Activated naive CD4-positive, alpha-beta T cell treated with anti-CD3 and anti-CD28 coated beads, Interleukin-2, amount 50 U/mL, for 16 hours (primary cell): ENCODE data around the gene GOLT1A.

Experiments used
- DNase-seq: peaks from one replicate; pipeline ENCODE4 v3.0.0-alpha.2; 2020

The GOLT1A gene, protein sequence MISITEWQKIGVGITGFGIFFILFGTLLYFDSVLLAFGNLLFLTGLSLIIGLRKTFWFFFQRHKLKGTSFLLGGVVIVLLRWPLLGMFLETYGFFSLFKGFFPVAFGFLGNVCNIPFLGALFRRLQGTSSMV

DNA sequence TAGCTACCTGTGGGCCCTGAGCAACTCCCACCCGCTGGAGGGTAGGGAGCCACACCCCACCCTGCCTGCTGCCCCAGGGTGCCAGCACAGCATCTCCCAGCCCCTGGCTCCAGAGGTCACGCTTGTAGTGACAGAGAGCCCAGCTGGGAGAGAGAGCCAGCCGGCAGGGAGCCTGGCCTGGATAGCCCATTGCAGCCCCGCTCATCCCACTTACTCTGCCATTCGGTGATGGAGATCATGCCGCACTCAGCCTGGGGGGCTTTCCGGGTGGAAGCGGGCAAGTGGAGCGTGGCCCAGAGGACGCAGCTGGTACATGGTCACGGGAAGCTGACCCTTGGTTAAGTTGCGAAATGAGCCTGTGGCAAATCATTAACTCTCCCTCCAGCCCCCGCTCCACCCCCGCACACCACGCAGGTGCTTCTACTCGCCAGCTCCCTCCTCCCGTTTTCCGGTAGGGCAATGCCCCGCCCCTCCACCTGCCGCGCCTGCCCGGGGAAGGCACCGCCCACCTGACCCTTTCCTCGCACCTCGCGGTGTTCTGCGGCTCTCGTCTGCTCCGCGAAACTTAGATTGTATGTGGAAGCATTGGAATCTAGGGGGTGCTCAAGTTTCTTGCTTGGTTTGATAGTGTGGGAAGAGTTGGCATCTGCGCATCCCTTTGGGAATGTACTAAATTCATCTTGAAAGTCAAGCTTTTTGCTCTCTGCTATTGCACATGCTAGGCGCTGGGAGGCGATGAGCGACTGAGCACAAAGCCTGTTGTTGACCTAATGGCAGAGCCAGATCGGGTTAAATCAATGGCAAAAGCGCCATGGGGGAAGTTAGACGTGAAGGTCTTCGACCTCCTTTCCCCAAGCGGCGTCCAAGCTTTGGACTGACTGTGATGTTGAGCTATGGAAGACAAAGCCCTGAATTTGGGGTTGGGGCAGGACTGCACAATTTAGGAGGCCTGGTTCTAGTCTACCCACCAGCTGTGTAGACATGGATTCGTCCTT lies at the start of gene GOLT1A:
Gene GOLT1A, minus strand, starts transcription at position 321 of the 995 bp plus-strand sequence. Its CDS starts 82 bp downstream, at position 239.
- peak; percentile 58 for DNase-seq

DNA sequence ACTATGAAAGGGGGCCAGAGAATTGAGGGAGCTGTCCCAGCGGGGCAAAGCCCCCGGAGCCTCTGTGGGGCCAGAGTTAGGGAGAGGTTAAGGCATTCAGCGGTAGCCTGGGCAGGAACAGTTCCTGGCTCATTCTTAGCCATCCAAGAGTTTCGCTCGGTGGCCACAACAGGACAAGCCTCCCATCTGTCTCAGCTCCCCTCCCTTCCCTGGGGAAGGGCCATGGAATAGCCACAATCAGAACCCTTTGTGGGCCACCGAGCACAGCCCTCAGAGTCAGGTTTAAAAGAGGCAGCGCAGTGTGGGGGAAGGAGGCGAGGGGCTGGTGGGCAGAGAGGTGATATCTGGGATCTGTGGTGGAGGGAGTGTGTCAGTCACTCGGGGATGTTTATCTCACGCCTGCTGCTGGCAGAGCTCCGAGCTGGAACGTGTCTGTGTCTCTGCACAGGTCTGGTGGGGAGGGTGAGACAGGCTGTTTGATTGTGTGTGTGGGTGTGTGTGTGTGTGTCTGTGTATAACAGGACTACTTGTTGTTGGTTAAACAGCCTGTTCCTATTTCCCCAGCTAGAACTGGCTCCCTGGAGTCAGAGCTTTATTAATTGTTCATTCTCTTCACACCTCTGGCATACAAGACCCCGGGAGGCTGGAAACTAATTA lies 49.6 kb upstream of the GOLT1A start:
- no peak for DNase-seq

DNA sequence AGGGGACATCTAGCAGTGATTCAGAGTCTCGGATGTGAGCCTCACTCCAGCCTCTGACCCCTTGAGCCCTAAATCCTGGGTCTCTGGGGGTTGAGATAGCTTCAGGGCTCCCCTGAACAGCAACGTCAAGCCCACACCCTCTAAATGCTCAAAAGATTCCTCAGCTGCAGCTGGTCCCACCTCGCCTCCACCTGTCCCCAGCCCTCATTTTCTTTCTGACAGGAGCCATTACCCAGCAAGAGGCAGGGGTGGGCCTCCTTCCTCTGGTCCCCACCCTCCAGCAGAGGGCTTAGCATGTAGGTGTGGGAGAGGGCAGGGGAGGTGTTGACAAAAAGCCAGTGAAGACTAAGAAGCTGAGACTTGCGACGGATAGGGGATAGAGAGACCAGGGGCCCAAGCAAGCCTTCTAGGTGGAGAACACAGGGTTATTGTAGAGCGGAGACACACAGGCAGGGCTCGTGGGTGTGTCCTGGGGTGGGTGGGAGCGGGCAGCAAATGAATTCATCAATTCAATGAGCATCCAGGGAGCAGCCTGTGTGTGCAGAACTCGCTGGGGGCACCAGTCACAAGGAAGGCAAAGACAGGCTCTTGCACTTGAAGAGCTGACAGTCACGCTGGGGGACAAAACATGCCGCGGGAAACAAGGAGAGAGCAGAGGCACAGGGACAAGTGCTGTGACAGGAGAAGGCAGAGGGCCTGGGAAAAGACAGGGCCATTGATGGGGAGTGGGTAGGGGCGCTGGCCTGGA lies 48.9 kb upstream of the GOLT1A start:
- DNase-seq, result no peak

DNA sequence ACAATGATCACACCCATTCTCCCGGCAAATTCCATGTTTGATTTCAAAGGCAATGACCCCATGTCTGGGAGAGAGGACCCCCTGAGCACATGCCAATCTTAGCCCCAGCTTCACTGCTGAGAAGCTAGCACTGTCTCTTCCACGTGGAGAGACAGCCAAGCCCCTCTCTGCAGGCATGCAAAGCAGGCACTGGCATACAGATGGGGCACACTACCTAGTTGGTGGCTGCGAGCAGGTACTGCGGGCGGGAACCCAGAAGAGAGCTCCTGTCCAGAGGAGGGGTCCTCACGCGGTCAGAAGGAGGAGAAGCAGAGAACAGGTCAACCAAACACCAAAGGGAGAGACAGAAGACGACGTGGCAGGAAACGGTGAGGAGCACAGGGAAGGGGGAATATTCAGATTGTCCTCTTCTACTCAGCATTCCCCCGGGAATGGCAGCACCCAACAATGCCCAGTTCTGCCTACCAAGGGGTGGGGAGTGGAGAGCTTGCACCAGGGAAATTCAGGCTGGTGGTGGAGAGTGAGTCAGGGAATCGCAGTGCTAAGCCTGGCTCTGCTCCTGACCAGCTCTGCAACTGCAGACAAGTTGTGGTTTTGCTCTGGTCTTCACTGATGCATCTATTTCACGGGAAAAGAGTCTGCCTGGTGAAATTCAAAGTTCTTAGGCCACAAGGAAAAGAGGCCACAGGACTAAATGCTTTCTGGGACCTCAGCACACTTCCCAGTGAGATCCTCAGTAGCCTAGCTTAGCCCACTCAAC lies 48.1 kb upstream of the GOLT1A start:
- no peak for DNase-seq

DNA sequence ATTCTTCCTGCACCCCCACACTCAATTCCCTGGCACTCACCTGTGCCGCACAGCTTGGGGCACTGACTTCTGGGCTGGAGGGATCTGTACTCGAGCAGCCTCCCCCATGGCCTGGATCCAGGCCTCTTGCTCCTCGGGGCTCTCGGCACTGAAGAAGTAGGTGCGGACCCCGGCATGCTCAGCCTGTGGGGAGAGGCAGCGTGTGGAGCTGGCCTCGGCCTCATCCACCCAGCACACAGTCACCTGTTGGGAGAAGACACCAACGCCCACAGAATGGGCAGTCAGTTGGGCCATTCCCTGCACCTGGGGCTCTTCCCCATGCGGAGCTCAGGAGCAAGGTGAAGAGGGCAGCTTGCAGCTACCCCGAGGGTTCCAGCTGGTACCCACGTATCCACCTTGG lies 47.5 kb upstream of the GOLT1A start:
- no peak for DNase-seq

DNA sequence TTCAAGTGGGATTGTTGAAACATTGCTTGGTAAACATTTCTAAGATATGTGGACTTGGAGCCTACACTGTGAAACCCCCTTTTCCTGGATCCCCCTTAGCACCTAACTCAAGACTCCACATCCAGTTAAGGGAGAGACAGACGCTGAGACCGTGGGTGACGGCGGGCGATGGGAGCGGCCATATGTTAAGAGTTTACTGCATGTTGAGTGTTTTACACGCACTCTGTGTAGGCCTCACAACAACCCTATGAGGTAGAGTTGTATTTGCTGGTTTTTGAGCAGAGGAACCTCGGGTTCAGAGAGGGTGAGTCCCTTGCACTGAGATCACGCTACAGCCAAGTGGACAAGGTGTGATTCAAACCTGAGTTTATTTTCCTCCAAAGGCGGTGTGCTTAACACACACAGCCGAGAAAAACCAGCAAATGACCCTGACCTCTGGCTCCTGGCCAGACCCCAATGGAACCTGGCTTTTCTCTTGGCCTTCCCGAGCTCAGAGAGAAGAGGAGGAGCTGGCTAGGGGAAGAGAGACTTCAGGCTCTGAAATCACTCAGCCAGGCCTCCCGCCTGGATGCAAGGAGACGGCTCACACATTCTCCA lies 46.9 kb upstream of the GOLT1A start:
- DNase-seq, result no peak

DNA sequence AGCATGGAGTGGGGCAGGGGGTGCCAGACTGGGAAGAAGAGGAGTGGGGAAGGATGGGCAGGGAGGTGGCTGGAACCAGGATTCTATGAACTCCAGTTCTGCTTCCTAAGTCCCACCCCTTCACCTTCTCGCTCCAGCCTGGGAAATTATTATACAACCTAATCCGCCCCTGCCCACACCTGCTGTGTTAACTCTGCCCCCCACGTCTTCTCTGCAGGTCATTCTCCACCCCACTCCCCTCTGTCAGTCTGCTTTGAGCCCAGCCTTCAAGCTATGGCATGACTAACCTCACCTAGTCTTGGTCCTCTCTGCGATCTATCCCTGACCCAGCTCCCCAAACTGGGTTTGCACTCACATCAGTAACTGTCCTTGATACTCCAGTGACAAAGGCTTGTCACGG lies 46.0 kb upstream of the GOLT1A start:
- DNase-seq, result no peak

DNA sequence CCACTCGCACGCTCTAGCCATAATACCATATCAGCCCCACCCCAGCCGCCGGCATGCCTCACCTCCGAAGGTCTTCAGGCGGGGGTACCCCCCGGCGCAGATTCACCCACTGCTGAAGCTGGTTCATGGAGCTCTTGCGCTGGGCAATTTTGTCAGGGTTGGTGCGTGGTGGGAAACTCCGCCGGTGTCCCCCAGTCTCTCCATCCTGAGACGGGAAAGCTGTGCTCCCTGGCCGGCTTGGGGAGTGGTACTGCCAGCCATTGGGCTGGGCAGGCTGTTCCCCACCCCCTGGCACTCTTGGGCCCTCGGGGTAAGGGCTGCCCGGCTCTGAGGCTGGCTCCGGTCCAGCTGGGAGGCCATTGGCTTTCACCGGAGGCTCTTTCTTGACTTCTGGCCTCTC lies 45.4 kb upstream of the GOLT1A start:
- no peak for DNase-seq

DNA sequence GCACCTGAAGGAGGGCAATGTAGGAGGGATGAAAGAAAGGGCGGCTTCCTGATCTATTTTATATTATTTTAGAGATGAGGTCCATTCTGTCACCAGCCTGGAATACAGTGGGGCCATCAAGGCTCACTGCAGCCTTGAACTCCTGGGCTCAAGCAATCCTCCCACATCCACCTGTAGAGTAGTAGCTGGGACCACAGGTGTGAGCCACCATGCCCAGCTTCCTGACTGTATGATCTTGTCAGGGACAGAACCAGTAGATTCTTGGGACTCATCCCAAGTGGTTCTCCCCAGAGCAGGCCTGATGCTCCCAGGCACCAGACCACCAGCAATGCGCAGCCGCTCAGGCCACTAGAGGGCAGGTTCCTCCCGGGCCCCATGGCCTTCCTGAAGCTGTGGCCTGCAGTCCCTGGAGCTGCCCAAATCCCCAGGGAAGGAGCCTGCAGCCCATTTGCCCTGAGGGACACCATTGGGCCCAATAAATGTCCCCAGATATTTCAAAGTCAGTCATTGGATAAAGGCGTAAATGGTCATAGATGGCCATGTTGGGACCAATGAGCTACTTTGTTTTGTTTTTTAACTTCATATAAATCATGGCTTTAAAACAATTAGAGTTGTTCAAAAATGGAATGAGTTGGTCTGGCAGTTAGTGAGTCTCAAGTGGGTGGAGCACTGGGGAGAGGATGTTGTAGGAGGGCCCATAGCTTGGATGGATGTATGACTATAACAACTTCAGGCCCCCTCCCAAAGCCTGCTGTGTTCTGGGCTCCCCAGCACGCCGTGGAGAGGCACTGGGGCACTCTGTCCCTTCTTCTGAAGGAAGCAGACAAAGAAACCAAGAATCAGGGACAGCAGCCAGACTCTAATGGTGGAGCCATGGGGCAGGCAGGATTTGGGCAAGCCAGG lies 44.7 kb upstream of the GOLT1A start:
- peak; percentile 16 for DNase-seq

DNA sequence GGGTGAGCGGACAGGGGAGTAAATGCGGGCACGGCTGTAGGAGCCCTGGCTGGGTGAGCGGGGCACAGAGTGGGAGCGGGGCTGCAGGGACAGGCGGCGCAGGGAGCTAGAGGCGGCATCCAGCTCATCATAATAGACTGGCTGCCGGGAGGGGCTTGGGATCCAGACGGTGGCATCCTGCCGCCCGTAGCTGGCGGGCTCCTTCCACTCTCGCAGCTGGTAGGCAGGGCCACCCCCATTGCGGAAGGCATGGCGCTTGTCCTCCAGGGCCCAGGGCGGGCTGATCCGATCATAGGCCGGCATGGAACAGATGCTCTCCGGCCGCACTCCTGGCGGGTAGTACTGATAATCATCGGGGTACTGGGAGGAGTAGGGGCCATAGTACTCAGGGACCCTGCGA lies 43.7 kb upstream of the GOLT1A start:
- no peak for DNase-seq

DNA sequence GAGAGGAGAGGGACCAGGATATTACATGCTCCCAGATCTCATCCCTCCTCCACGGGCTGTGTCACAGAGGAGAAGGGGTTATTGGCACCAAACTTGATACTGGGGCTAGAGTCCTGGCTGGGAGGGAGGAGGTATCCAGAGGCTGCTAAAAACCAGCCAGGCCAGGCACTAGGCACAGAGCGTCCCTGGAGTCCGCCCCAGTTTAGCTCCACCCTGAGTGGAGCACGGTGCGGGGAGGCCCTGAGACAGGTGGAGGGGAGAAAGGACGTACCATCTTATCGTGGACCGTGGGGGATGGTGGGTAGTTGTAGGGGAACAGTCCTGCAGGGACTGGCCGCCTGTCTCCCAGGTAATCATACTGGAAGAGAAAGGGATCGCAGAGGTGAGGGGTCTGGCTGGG lies 42.7 kb upstream of the GOLT1A start:
- DNase-seq, result no peak

DNA sequence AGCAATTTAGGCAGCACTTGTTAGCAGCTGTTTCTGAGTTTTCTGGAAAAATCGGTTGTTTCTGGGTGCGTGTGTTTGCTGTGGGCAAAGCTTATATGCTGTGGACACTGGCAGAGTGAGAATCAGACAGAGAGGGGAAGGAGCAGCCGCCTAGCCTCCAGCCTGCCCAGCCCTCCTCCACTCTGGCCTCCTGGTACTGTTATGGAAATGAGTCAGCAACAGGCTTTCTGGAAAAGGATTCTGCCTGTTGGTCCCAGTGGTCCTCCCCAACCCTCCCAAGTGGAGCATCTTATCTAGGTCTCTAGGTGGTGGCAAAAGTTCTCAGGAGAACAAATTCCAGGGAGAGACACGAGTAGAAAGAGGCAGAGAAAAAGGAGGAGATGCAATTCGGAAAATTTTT lies 42.2 kb upstream of the GOLT1A start:
- DNase-seq, result no peak

DNA sequence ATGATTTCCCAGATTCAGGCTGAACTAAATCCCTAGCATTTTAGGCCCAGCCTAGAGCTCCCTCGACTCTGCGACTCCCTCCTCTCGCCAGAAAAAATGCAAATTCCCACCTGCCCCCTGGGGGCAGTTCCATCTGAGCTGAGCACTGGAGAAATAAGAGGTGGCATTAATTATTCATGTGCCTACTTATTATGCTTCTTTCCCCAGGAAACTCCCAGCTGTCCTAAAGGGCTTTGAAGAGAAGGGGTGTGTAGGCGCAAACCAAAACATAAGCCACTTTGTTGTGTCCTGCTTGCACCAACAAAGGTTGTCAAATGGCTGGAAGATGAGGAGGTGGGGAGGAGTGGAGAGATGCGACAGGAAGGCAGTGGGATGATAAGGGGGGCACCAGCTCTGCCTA lies 41.4 kb upstream of the GOLT1A start:
- DNase-seq, result no peak

DNA sequence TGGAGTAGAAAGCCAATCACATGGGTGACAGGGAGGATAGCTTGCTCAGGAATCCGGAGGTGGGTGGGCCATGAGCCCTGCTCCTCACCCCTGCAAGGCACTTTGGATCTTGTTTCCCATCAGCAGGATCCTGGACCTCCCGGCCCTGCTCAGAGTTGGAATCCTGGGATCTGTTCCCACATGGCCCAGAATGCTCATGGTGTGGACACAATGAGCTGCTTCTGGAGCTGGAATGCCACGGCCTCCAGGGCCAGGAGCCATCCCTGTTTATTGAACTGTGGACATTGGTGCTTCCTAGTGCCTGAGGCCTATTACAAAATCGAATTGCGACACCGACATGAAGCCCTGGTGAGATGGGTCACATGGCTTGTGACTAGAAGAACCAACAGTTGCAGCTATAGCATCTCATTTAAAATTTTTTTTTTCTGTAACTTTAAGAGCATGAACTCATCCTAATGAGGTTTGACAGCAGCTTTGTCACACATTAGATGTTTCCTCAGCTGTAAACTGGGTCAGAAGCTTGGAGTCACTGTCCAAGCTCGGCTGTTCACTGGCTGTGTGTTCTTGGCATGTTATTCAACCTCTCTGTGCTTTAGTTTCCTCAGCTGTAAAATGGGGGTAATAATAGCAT lies 40.4 kb upstream of the GOLT1A start:
- DNase-seq, result no peak

DNA sequence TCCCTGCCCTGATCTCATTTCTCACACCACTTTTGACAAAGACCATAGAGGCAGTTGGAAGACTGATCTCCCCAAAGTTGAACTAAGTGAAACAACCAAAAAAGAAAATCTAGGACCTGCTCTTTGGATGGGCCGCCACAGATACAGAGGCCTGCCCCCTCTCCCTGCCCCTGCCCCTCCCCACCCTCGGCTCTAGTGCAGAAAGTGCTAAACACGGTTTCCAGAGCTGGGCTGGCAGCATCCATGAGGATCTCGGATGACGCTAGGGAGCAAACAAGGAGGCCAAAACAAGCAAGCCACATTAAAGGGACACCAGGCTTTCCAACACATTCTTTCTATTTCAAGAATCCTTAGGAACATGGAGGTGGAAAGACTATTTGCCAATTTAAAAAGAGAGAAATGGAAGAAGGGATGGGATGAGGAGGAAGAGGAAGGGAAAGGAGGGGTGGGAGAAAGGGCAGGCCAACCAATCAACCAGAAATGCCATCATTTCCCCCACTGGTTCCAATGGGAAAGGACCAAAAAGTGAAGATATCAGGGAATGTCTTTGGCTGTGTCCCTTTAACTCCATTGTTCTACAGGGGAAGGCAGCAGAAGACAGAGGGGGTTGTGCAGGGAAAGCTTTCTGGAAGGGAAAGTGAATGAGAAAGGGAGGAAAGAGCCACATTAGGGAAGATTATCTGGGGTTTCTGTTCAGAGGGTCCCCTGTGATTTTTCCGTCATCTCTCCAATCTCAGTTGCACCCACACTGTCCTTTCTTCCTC lies 38.3 kb upstream of the GOLT1A start:
- DNase-seq, result no peak

DNA sequence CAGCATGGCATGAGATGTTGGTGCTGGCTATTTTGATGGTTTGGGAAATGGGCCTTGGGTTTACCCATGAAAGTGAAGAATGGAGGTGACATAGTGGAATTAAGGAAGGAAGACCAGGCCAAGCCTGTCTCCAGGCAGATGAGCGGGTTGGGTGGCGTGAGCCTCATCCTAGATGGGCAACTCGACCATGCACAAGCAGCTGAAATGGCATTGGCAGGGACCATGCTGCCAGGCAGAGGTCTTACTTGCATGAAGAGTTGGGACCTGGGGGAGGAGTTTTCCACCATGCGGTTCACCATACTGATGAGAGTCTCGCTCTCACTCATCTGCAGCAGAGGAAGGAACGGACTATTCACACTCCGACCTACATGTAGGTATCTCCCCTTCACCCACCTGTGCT lies 37.5 kb upstream of the GOLT1A start:
- DNase-seq, result no peak

DNA sequence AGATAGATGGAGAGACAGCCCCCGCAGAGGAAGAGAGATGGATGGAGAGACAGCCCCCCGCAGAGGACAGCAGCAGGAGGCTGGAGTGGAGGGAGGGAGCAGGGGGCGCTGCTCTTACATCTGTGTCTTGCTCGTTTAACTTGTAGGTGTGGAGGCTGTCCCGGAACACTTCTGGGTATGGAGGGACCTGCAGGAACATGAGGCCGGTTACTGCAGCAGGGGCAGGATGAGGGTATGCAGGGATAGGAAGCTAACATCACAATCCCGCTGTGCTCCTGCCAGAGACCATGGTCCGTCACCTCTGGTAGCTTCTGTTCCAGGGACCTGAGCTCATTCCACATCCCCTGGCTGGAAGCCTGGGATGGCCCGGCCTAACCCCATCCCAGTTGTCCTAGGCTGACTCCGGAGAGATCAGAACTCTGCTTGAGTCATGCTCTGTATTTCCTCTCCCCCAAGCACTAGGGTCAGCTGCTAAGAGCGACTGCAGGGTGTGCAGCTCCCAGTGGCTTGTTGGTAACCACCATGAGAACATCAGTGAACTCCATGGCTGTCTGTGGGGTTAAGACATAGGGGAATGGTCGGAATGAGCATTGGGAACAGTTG lies 36.7 kb upstream of the GOLT1A start:
- DNase-seq, result no peak

DNA sequence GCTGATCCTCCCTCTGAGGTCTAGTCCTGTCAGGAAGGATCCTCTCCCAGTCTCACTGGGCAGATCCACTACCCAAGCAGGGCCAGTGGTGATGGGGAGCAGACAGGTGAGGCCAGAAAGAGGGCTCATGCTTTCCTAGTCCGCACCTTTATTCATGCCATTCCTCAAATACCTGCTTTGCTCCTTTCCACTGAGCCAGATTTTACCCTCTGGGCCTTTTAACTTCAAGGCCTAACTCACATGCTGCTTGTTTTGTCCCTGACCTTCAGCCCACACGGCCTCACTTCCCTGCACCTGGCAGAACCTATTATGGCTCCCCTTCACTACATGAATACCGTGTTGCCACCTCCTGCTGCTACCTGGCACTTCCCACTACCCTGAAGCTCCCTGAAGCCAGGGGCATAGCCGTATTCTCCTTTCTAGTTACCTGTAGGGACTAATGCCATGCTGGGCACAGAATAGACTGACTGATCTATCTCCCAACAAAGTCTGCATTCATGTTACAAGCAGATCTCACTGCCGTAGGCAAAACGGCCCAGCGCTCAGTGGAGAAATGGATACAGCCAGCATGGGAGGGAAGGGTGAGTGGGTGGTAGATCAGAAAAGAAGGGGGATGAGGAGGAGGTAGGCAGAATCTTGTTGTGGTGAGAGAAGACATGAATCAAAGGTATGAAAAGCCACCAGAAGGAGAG lies 36.1 kb upstream of the GOLT1A start:
- no peak for DNase-seq

DNA sequence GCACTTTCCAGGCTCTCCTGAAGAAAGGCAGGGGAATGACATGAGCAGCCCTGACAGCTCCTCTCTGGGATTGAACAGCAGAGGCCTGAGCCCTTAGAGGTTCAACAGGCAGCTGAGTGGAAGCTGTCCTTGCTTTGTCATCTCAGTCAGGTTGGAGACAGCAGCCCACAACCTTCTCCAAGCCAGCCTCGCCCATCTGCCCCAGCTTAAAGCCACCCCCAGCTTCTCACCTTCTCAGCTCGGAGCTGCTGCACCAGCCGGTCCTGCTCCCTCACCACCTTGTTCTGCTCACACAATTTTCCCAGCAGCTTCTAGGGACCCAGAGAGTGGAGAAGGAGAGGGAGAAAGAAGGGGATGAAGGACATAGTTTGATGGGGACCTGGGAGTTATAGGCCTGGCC lies 35.2 kb upstream of the GOLT1A start:
- DNase-seq, result no peak
